ENCODE measurements around the gene NEUROG1. TPM values are rescaled to one million over a fixed set of nuclear protein-coding genes. Genes with fewer than 3 reads are reported as not detected.

NEUROG1 gene
- total and polyA plus RNA-seq, 12 donors = not detected

- H3K27me3 ChIP-seq = peaks cover 24 to 100% (median 99%) of the 10 kb centered on the region in 7 donors
- 32 to 43% methylated on average over 7 of the region's 7 CpGs for WGBS, 2 donors
- H3K4me1 ChIP-seq = peaks cover 0 to 18% (median 9%) of the 10 kb centered on the region in 9 donors
These were observed 1.5 kb upstream of the NEUROG1 start for GRCh38 chr5:135537271-135537670.

DNA sequence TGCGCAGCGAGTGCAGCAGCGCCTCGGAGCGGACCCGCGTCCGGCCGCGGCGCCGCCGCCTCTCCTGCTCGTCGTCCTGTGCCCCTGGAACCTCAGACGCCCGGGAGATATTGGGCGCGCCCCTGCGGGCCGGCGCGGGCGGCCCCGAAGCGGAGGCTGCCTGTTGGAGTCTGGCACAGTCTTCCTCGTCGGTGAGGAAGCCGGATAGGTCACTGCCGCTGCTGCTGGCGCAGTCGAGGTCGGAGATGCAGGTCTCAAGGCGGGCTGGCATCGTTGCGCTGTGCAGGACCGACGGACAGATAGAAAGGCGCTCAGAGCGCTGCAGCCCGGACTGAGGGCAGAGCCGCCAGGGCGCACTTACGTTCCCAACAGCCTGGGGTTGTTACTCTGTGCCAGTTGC lies 344 bp downstream of the NEUROG1 start:
- H3K36me3 ChIP-seq = no peaks in the 10 kb centered on the region

More at GRCh38 chr5:135537271-135537670, 1.5 kb upstream of the NEUROG1 start:
- intact Hi-C loops (cut with DNase I) = no loop called here
- Histone ChIP-seq H3K36me3 (no peaks in the 10 kb centered on the region), H3K4me3 (no peak overlapping the region), H3K27ac (no peak overlapping the region), H3K9me3 (peaks cover 0 to 6% (median 0%) of the 10 kb centered on the region in 11 donors)
- TF ChIP-seq CTCF (IDR thresholded peaks at IDR 0.05) = no peak
- DNase-seq (no peak), ATAC-seq (no peak)

GRCh38 chr5:135534609-135535419 lies 950 bp downstream of the NEUROG1 start:
- Histone ChIP-seq H3K4me3 (no peak overlapping the region), H3K27ac (no peak overlapping the region), H3K27me3 (peaks cover 24 to 100% (median 99%) of the 10 kb centered on the region in 7 donors), H3K4me1 (peaks cover 0 to 18% (median 9%) of the 10 kb centered on the region in 9 donors), H3K9me3 (peaks cover 0 to 6% (median 0%) of the 10 kb centered on the region in 11 donors), H3K36me3 (no peaks in the 10 kb centered on the region)
- WGBS, 2 donors = 2 to 3% methylated on average over 61 of the region's 61 CpGs
- ATAC-seq (no peak), DNase-seq (no peak)
- peak in 2 of 9 donors; percentile 4 to 16 for TF ChIP-seq CTCF (IDR thresholded peaks at IDR 0.05)
- intact Hi-C loops (cut with DNase I) = no loop called here

More for the DNA sequence above, 344 bp downstream of the NEUROG1 start:
- 2% methylated on average over 44 of the region's 44 CpGs for WGBS, 2 donors
- no peak for TF ChIP-seq CTCF (IDR thresholded peaks at IDR 0.05)
- peaks cover 0 to 18% (median 9%) of the 10 kb centered on the region in 9 donors for H3K4me1 ChIP-seq
- peaks cover 24 to 100% (median 99%) of the 10 kb centered on the region in 7 donors for H3K27me3 ChIP-seq
- no peak for ATAC-seq
- H3K9me3 ChIP-seq = peaks cover 0 to 6% (median 0%) of the 10 kb centered on the region in 11 donors
- DNase-seq = no peak
- H3K4me3 ChIP-seq = no peak overlapping the region
- intact Hi-C loops (cut with DNase I) = no loop called here
- H3K27ac ChIP-seq = no peak overlapping the region

GRCh38 chr5:135533794-135534193 lies 2.0 kb downstream of the NEUROG1 start:
- intact Hi-C loops (cut with DNase I) = no loop called here
- WGBS, 2 donors = 15 to 25% methylated on average over 3 of the region's 3 CpGs
- peaks cover 0 to 18% (median 9%) of the 10 kb centered on the region in 9 donors for H3K4me1 ChIP-seq

More at GRCh38 chr5:135533794-135534193, 2.0 kb downstream of the NEUROG1 start:
- Histone ChIP-seq H3K9me3 (peaks cover 0 to 6% (median 0%) of the 10 kb centered on the region in 11 donors), H3K27me3 (peaks cover 24 to 100% (median 98%) of the 10 kb centered on the region in 7 donors), H3K36me3 (no peaks in the 10 kb centered on the region), H3K4me3 (no peak overlapping the region), H3K27ac (no peak overlapping the region)
- TF ChIP-seq CTCF (IDR thresholded peaks at IDR 0.05) = no peak
- DNase-seq = no peak
- no peak for ATAC-seq

Measured in heart right ventricle (tissue), 16 donors.